HS-27A (cell line): ENCODE measurements around the gene INSRR.

Experiments
- DNase-seq: peaks from one replicate; pipeline ENCODE4 v3.0.0-alpha.2; 2012; ENCODE audit warnings: low read depth, missing footprints

Gene INSRR

GRCh38 chr1:156804572-156805243, 54.2 kb downstream of the INSRR start:
- DNase-seq, result no peak

- no peak for DNase-seq
These were observed 54.9 kb downstream of the INSRR start for GRCh38 chr1:156804026-156804425.

DNA sequence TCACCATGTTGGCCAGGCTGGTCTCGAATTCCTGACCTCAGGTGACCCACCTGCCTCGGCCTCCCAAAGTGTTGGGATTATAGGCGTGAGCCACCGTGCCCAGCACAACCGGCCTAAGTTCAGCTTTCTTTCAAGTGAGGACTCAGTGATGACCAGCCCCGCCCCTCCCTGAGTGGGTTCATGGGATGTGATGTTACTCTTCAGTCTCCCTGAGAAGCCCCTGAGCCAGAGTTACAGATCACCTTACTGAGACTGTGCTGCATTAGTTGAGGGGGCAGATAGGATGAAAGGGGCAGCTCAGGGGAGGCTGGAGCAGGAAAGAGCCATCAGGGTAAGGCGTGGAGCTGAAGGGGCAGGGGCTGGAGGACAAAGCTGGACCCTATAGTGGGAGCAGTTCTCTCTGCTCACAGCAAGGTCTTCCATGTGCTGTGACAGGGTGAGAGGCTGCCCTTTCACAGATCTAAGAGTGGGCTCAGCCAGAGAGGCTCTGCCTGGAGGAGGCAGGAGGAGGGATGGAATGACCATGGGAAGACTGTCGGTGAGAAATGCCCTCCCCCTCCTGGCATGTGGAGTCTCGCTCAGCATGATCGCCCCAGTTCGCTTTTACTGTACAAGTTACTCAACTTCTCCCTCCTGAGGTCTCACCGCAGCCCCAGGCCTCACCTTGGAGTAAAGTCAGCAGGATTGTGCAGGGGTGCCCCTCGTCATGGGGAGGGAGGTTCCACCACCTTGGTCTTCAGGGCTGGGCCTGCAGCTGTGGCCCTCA, 55.6 kb downstream of the INSRR start:
- DNase-seq, result no peak

DNA sequence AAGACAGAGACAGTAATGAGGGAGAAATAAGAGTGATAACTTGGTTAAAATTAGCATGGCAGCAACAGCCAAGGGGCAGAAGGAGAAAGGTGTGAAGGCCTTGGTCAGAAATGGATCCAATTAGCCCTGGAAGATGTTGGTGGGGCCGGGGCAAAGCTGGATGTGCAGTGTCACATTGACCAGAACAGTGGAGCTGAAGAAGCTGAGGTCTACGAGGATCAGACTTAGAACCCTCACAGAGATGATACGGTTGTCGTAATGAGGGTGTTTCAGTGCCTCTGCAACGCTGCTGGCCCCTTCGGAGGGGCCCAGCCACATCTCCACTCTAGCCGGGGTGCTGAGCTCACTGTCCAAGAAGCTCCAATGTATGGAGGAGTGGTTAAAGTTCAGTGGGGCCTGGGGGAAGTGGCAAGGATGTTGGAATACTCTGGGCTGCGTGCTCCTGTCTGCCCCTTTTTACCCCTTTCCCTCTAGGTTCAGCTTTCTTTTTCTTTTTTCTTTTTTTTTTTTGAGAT, 56.4 kb downstream of the INSRR start:
- no peak for DNase-seq

GRCh38 chr1:156801409-156802121, 57.4 kb downstream of the INSRR start:
- DNase-seq, result no peak

GRCh38 chr1:156797212-156797871, 61.6 kb downstream of the INSRR start:
- peak; percentile 33 for DNase-seq

GRCh38 chr1:156796340-156797097, 62.4 kb downstream of the INSRR start:
- DNase-seq, result no peak

- DNase-seq, result no peak
These were observed 63.1 kb downstream of the INSRR start for GRCh38 chr1:156795787-156796186.

DNA sequence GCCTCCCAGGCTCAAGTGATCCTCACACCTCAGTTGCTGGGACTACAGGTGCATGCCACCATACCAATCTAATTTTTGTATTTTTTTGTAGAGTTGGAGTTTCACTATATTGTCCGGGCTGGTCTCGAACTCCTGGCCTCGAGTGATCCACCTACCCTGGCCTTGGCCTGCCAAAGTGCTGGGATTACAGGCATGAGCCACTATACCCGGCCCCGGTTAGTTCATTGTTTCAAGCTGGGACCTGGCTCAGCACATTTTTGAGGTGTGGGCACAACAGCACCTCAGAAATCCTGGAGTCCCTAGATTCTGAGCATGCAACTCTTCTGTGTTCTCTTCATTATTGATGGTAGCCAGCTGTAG, 63.6 kb downstream of the INSRR start:
- no peak for DNase-seq

DNA sequence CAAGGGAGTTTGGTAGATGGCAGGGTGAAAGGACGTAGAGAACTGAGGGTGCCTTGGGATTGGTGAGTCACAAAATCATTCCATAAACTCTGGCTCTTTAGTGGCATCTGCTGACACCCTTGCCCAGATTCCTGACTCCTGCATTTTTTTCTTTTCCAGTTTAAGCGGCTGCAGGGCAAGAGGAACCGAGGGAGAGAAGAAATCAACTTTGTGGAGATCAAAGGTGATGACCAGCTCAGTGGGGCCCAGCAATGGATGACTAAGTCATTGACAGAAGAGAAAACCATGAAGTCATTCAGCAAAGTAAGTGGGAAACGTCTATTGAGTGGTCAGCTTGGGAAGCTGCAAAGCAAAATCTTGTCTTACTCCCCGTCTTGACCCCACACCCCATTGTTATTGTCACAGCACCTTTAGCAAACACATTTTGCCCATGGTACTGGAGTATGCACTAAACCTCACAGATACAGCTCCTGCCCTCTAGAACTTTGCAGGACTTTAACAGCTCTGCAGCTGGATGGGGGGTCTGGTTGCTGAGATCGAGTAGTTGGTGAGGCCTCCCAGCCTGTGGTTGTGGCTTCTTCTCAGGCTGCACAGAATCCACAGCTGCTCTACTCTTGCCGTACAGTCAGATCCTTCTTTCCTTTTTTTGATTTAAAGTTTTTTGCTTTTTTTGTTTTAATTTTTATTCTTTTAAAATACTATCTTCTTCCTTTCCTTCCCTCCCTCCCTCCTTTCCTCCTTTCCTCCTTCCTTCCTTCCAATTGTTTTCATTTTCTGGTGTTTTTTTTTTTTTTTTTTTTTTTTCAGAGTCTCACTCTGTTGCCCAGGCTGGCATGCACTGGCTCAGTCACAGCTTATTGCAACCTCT, 64.2 kb downstream of the INSRR start:
- DNase-seq, result no peak
